HG03378 (cell line): ENCODE data around the gene TMPRSS7.
"Not testable (repeated sequence)": the region's sequence is repeated elsewhere in the genome, so short reads cannot be mapped to it uniquely, and the experiment has no call there.

Experiments used
- ATAC-seq: cut with Tn5 transposase; IDR thresholded peaks from one replicate; pipeline ENCODE4 v1.9.1; 2021; ENCODE audit warnings: mild to moderate bottlenecking, moderate library complexity; ENCODE audit not compliant: unreplicated experiment

Gene TMPRSS7

DNA sequence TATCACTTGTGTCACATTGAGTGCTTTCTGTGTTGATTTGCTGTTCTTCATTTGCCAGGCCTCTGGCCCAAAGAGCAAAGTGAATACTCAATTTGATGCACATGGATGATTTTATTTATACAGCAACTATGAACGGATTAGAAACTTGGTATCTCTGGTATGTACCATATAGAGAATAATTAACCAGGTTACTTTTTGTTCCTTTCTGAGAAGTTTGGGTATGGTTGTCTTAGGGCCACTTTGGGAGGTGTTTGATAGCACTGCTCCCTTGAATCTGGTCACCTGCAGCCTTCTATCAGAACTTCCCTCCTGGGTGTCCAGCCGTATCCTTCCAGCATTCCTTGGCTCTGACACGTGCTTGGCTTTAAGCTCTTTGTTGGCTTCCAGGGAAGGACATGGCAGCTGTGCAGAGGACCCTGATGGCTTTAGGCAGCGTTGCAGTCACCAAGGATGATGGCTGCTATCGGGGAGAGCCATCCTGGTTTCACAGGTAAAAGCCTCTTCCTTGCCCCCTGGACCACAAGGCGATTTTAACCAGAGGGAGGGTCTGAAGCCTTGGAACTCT, 23.1 kb upstream of the TMPRSS7 start:
- ATAC-seq, result no peak

DNA sequence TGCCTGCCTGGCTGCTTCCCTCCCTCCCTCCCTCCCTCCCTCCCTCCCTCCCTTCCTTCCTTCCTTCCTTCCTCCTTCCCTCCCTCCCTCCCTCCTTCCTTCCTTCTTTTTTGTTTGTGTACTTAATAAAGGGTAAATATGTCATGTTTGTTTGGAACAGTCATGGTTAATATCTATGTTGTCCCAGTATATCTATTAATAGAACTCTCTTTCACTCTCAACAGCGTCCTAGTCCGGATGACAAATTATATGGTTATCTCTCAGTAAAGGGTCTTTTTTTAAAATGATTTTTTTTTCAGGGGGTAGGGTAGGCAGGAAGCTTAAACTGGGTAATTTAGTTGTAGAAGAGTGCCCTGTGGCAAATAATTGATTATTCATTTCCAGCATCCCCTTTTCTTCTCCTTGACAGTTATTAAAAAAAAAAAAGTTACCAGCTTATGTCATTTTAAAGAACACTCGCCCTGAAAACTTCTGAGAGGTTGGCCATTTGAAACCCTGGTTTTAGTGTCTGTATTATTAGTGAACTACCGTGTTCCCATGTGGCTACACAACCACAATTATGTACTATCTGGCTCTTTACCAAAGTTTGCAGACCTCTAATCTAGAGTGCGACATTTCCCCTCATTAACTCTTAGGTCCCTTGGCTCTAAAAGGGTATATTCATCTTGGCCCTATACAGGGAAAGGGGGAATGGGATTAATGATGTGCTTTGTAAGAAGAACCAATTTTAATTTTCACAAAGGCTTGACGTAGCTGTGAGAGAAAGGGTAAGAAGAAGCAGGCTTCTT, 22.1 kb upstream of the TMPRSS7 start:
- no peak for ATAC-seq

GRCh38 chr3:112013058-112013783, 21.3 kb upstream of the TMPRSS7 start:
- peak; percentile 90 for ATAC-seq

DNA sequence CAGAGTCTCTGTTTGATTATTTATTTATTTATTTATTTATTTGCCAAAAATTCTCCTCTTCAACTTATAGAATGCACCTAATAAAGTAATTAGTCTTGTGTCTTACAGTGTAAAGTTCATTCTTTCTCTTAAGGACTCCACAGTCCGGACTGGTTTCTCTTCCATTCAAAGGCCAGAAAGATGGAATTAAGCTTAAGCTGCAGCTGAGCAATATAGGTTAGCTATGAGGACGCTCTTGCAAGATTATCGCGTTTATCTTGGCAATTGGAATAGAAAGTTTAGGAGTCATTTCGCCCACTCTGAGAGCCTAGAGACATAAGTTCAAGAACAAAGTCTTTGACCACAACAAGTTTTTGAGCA, 20.8 kb upstream of the TMPRSS7 start:
- peak; percentile 35 for ATAC-seq

DNA sequence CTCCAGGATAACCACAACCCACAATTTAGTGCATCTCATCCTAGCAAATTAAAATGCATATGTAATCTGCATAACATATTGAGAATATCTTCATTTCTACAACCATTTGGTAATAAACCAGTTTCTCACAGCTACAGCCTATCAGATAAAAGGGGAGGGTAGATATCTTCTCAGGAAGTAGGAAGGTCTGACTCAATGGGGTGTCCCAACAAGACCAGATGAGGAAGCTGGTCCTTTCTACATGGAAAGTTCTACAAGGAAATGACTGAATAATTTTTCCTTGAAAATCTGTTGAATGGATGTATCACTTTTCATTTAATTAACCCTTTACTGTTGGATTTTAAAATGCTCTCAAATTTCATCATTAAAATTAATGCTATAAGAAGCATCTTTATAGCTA, 17.4 kb upstream of the TMPRSS7 start:
- ATAC-seq, result no peak

GRCh38 chr3:112018712-112019111, 15.8 kb upstream of the TMPRSS7 start:
- ATAC-seq, result no peak

- ATAC-seq, result no peak
Observed at GRCh38 chr3:112019716-112020115, 14.8 kb upstream of the TMPRSS7 start.

GRCh38 chr3:112020674-112021085, 13.9 kb upstream of the TMPRSS7 start:
- ATAC-seq, result no peak

DNA sequence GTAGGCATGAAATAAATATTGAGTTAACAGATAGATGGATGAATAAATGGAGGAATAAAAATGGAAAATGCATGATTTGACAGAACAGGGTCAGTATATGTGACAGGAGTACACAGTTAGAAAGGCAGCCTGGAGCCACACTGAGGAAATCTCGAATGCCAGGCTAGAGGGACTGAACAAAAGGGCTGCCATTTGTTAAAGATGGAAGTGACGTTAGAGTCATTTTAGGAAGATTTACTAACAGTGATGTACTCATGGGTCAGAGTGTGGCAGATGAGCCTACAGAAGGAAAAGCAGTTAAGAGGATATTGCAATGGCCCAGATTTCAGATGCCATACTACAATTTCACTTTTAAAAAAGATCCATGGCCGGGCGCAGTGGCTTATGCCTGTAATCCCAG, 7.4 kb upstream of the TMPRSS7 start:
- ATAC-seq, result no peak

- no peak for ATAC-seq
Observed at GRCh38 chr3:112027826-112028225, 6.7 kb upstream of the TMPRSS7 start.

GRCh38 chr3:112030901-112031300, 3.6 kb upstream of the TMPRSS7 start:
- no peak for ATAC-seq

DNA sequence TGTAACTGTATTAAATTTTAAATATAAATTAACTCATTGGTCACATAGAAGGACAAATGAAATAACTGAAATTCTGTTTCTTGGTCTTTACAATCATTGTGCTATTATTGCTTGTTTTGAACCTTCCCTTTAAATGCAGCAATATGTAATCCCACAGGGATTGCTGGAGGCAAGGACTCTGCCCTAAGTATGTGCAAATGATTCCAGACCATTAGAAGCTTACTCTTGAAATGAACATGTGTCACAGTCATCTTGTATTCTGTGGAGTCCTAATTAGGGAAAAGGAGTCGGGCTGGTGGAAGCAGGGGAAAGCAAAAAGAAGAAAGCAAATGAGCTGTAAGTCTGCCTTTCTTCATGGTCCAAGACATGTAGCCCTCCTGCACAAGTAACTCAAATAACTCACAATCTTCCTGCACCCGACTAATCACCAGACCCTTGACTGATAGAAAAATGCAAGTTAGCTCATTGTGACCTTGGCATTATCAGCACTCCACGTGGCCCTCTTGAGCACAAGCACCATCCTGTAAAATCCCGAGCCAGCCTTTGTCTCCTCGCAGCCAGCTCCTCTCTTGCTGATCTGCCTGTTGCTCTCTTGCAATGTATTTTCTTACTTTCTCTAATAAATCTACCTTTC, 2.3 kb upstream of the TMPRSS7 start:
- ATAC-seq, result no peak

DNA sequence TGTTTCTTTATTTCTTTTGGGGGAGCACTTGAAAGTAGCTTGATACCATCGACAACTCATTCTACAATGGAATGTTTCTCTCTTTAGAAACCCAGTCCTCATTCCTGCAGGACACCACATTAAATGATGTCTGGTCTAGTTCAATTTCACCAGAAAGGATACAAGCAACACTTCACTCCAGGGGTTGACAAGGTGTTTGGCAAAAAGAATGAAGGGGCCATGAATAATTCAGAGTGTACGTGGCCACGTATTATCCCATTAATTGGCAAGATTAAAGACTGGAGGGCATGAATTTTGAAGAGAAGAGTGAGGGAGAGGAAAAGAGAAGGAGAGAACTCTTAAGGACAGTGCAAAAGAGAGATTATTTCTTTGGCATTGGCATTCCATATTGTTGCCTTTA, 705 bp downstream of the TMPRSS7 start:
- ATAC-seq, result no peak

- not testable (repeated sequence) for ATAC-seq
Observed at GRCh38 chr3:112037194-112037593, 2.7 kb downstream of the TMPRSS7 start.

GRCh38 chr3:112038863-112039262, 4.3 kb downstream of the TMPRSS7 start:
- peak; percentile 46 for ATAC-seq

DNA sequence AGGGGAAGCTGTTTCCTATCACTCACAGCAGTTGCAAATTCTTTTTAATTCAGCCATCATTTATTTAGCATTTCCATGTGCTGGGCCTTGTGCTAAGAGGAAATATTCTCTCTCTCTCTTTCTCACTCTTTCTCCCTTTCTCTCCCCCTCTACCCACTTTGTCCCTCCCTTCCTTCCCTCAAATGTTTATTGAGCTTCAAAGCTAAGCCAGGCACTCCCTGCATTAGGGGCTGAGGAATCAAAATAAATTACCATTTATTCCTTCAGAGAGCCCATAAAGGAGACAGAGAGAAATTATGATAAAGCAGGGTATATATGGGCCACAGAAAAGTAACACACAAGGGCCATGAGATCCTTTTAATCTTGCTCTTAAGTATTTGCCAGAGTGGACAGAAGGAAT, 6.8 kb downstream of the TMPRSS7 start:
- ATAC-seq, result no peak

DNA sequence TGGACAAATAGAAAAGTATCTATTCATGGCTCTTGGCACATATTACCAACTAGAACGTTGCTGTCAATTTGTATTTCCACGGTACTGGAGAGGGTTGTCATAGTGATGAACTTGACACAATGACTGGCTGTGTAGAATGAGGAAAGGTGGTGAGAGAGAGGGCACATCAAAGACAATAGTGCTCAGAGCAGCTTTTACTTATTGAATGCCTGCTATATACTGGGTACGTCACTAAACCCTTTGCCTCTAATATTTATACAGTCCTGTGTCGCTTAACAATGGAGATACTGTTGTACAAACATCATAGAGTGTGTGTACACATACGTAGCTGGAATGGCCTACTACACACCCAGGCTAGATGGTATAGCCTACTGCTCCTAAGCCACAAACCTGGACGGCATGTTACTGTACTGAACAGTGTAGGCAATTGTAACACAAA, 8.3 kb downstream of the TMPRSS7 start:
- no peak for ATAC-seq

- peak; percentile 89 for ATAC-seq
Observed at GRCh38 chr3:112043621-112044201, 9.2 kb downstream of the TMPRSS7 start.

- no peak for ATAC-seq
Observed at GRCh38 chr3:112046599-112046998, 12.1 kb downstream of the TMPRSS7 start.

- no peak for ATAC-seq
Observed at GRCh38 chr3:112047264-112047663, 12.7 kb downstream of the TMPRSS7 start.

GRCh38 chr3:112048911-112049310, 14.4 kb downstream of the TMPRSS7 start:
- no peak for ATAC-seq
